GM12801 (cell line): ENCODE data around the gene ZNF609.

ENCODE experiments used
- TF ChIP-seq, protein P1 (sequence below): IDR thresholded peaks from one replicate; pipeline ENCODE4 v1.5.1; 2011; ENCODE audit warnings: control low read depth; ENCODE audit not compliant: insufficient read length; ENCODE audit errors: extremely low read depth

ZNF609 gene

DNA sequence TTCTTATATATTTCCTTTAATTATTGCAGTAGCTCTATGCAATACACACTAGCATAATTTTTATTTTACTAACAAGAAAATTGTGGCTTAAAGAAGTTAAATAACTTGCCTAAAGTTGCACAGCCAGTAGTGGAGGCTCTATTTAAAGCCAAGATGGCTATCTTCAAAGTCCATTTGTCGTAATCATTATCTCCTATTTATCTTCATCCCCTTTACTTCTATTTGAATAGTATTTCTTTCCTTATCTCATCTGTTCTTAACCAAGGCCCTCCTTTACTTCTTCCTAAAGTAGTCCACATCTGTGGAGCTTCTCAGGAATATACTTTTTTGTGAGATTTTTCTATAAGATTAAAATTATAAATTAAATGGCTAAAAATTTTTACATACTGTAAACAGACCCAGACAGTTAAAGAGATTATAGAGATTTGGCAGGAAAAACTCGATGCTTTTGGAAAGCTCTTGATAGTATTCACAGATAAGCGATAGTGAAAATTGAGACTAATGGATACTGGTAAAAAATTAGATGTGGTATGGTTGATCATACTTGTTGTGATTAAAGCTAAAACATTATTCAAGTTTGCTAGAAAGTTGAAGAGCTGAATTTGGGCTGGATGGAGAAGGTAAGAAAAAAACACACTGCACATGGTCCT lies 129.2 kb downstream of the ZNF609 start:
- TF ChIP-seq, protein P1, sequence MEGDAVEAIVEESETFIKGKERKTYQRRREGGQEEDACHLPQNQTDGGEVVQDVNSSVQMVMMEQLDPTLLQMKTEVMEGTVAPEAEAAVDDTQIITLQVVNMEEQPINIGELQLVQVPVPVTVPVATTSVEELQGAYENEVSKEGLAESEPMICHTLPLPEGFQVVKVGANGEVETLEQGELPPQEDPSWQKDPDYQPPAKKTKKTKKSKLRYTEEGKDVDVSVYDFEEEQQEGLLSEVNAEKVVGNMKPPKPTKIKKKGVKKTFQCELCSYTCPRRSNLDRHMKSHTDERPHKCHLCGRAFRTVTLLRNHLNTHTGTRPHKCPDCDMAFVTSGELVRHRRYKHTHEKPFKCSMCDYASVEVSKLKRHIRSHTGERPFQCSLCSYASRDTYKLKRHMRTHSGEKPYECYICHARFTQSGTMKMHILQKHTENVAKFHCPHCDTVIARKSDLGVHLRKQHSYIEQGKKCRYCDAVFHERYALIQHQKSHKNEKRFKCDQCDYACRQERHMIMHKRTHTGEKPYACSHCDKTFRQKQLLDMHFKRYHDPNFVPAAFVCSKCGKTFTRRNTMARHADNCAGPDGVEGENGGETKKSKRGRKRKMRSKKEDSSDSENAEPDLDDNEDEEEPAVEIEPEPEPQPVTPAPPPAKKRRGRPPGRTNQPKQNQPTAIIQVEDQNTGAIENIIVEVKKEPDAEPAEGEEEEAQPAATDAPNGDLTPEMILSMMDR: no peak

DNA sequence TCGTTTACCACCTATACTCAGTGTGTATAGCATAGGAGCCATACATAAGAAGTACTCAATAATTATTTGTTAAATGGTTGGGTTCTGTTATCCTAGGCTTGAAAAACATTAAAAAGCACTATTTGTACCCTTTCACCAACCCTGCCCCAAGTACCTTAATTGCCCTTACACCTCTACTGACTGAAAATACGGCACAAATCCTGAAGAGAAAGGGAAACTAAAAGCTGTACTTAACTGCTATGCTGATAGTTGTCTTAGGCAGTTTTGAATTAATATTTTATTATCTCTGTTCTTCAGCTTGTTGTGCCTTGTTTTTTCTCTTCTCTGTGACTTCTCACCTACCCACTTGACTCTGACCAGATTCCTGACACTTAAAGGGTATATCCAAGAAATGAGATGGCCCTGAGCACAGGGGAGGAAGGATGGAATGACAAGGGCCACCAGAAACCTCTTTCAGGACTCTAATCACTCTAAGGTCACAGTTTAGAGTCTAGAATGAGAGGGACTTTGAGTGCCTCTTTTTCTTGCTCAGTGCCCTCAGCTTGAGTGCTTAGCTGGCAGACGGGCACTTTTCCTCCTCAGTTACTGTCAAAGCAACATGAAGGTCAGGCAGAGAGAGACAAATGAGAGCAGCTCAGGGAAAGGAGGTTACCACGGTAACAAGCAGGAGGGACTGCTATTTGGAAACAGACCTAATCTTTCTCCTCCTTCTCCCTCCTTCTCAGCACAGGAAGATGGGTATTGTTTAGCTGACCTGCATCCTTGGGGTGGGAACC lies 136.5 kb downstream of the ZNF609 start:
- TF ChIP-seq, protein P1: no peak

DNA sequence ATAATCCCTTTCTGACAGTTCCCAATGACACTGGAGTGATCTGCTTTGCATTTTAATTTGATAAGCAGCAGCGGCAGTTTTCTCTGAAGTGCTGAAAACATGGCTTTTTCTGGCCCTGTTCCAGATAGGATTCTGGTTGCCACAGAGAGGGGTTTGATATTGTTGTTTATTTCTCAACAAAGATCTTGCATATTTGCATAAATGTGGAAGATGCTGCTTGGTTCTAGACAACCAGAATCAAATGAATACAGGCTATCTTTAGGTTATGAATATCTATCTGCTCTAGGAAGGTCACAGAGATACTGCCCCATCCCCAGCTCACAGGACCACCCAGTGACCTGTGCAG lies 137.1 kb downstream of the ZNF609 start:
- TF ChIP-seq, protein P1: no peak

DNA sequence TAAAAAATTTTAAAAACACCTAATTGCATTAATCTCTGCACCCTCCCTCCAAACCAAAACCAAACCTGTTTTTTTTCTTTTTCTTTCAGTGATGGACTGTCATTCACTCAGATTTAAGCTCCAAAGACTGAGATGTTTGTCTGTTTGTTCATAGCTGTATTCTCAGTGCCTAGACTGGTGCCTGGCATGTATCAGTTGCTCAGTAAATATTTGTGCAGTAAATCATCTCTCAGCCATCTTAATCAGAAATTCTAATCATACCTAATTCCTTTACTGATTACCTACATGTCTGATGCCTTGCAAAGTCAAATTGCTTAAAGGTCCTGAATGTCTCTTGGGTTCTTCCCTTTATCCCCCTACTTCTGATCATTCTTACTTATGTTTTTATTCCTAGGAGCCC lies 138.8 kb downstream of the ZNF609 start:
- TF ChIP-seq, protein P1: no peak

DNA sequence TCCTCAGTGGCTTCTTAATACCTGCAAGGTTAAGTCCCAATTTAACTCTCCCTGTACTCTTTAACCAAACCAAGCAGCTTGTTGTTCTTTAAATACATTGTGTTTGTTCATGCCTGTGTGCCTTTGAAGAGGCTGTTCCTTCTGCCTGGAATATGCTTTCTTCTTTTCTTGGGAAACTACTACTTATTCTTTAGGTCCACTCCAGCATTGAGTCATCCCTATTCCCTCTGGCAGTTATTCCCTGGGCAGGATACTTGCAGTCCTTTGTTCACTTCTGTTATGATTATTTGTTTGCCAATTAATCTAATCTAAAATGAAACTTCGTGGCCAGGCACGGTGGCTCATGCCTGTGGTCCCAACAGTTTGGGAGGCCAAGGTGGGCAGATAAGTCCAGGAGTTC lies 139.3 kb downstream of the ZNF609 start:
- TF ChIP-seq, protein P1: no peak

DNA sequence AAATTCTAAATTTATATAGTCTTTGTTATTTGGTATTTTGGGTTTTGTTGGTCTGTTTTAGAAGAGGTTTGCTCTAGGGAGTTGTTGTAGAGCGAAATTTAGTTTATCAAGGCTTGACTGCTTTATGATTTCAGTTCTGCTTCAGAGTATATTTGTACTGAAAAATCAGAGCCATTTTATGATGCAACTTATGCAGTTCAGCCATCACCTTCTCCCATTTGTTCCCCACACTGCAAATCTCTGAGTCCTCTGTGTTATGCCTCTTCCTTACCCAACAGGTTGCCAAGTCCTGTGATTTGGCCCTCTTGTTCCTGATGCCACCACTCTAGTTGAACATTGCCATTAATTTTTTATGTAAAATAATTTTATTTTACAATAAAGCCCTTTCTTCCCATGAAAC lies 140.4 kb downstream of the ZNF609 start:
- TF ChIP-seq, protein P1: no peak

DNA sequence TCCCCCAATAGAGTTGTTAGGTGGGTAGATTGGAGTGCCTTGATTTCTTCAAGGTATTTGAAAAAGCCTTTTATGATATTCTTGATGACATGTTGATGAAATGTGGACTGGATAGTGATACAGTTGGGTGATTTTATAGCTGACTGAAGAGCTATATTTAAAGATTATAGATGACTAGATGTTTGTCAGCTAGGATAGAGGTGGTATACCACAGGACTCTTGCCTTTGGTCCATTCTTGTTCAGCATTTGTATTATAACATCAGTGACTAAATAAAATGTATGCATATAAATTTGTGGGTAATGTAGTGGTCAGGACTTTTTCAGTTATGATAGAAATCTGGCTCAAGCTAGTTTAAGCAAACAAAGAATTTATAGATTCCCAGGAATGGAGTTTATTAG lies 143.9 kb downstream of the ZNF609 start:
- TF ChIP-seq, protein P1: no peak
